H9 (cell line): ENCODE measurements around the gene SLC2A4. TPM values are rescaled to one million over a fixed set of nuclear protein-coding genes. Genes with fewer than 3 reads are reported as not detected.

ENCODE experiments used
- DNase-seq: peaks from one replicate; pipeline ENCODE4 v3.0.0-alpha.2; 2017
- H2AFZ ChIP-seq: one replicate; pipeline ENCODE4 v1.6.1; 2013; ENCODE audit warnings: mild to moderate bottlenecking, low read length, control low read depth, moderate library complexity
- H2AK5ac ChIP-seq: 2 replicates; pipeline ENCODE4 v1.6.1; 2013; ENCODE audit warnings: low read length, control low read depth, mixed read lengths; ENCODE audit not compliant: insufficient read length
- H2BK120ac ChIP-seq: one replicate; pipeline ENCODE4 v1.6.1; 2013; ENCODE audit warnings: low read depth, mild to moderate bottlenecking, low read length, control low read depth, inconsistent platforms; ENCODE audit not compliant: poor library complexity, severe bottlenecking
- H2BK12ac ChIP-seq: 2 replicates; pipeline ENCODE4 v1.6.1; 2013; ENCODE audit warnings: low read length, control low read depth, mixed read lengths, low read depth; ENCODE audit not compliant: insufficient read length
- H2BK15ac ChIP-seq: 2 replicates; pipeline ENCODE4 v1.6.1; 2013; ENCODE audit warnings: low read depth, low read length, control low read depth
- H2BK20ac ChIP-seq: one replicate; pipeline ENCODE4 v1.6.1; 2013; ENCODE audit warnings: low read depth, mild to moderate bottlenecking, low read length, control low read depth, inconsistent platforms; ENCODE audit not compliant: poor library complexity, severe bottlenecking
- H2BK5ac ChIP-seq: 2 replicates; pipeline ENCODE4 v1.6.1; 2013; ENCODE audit warnings: low read length, control low read depth, mixed read lengths; ENCODE audit not compliant: insufficient read length
- H3K14ac ChIP-seq: 2 replicates; pipeline ENCODE4 v1.6.1; 2013; ENCODE audit warnings: low read length, control low read depth; ENCODE audit not compliant: insufficient read depth
- H3K18ac ChIP-seq: 2 replicates; pipeline ENCODE4 v1.6.1; 2013; ENCODE audit warnings: low read depth, mild to moderate bottlenecking, mixed read lengths, low read length, control low read depth; ENCODE audit not compliant: insufficient read length
- H3K23ac ChIP-seq: 2 replicates; pipeline ENCODE4 v1.6.1; 2013; ENCODE audit warnings: low read length, control low read depth, mixed read lengths, low read depth; ENCODE audit not compliant: insufficient read length
- H3K23me2 ChIP-seq: 2 replicates; pipeline ENCODE4 v1.6.1; 2013; ENCODE audit warnings: low read depth, mild to moderate bottlenecking, mixed read lengths, low read length, control low read depth; ENCODE audit not compliant: insufficient read length, poor library complexity, severe bottlenecking
- H3K27ac ChIP-seq: 2 replicates; pipeline ENCODE4 v1.5.1; 2013; ENCODE audit warnings: low read length, control low read depth, mixed read lengths, low read depth; ENCODE audit not compliant: insufficient read length
- H3K27me3 ChIP-seq: 2 replicates; pipeline ENCODE4 v1.6.1; 2013; ENCODE audit warnings: low read length, control low read depth, inconsistent platforms; ENCODE audit not compliant: insufficient read depth
- H3K4ac ChIP-seq: 2 replicates; pipeline ENCODE4 v1.6.1; 2013; ENCODE audit warnings: low read depth, mild to moderate bottlenecking, control low read depth, inconsistent platforms, low read length, moderate library complexity
- H3K4me1 ChIP-seq: 2 replicates; pipeline ENCODE4 v1.6.1; 2013; ENCODE audit warnings: low read length, control low read depth, inconsistent platforms; ENCODE audit not compliant: insufficient read depth
- H3K4me2 ChIP-seq: 2 replicates; pipeline ENCODE4 v1.6.1; 2013; ENCODE audit warnings: low read length, control low read depth, mixed read lengths; ENCODE audit not compliant: insufficient read length, insufficient read depth
- H3K56ac ChIP-seq: 2 replicates; pipeline ENCODE4 v1.6.1; 2013; ENCODE audit warnings: low read depth, mild to moderate bottlenecking, mixed read lengths, low read length, control low read depth; ENCODE audit not compliant: insufficient read length
- H3K79me1 ChIP-seq: 2 replicates; pipeline ENCODE4 v1.6.1; 2013; ENCODE audit warnings: low read depth, mild to moderate bottlenecking, moderate library complexity, low read length, control low read depth, inconsistent platforms; ENCODE audit not compliant: insufficient read depth, poor library complexity, severe bottlenecking
- H3K79me2 ChIP-seq: 2 replicates; pipeline ENCODE4 v1.6.1; 2013; ENCODE audit warnings: low read length, control low read depth, inconsistent platforms; ENCODE audit not compliant: insufficient read depth
- H3K9ac ChIP-seq: 2 replicates; pipeline ENCODE4 v1.6.1; 2013; ENCODE audit warnings: low read length, control low read depth, mixed read lengths; ENCODE audit not compliant: insufficient read length; ENCODE audit errors: extremely low read depth
- H3K9me3 ChIP-seq: one replicate; pipeline ENCODE4 v1.6.1; 2013; ENCODE audit warnings: low read depth, low read length, inconsistent platforms; ENCODE audit not compliant: control insufficient read depth
- H3T11ph ChIP-seq: one replicate; pipeline ENCODE4 v1.6.1; 2013; ENCODE audit warnings: mild to moderate bottlenecking, low read length, control low read depth, inconsistent platforms
- H4K20me1 ChIP-seq: one replicate; pipeline ENCODE4 v1.6.1; 2013; ENCODE audit not compliant: control insufficient read depth, insufficient read length, insufficient read depth
- H4K5ac ChIP-seq: 2 replicates; pipeline ENCODE4 v1.6.1; 2013; ENCODE audit warnings: low read depth, mild to moderate bottlenecking, mixed read lengths, low read length, control low read depth; ENCODE audit not compliant: insufficient read length
- H4K8ac ChIP-seq: replicated peaks from 2 replicates; pipeline ENCODE4 v1.6.1; 2013; ENCODE audit warnings: low read length, control low read depth, mixed read lengths, low read depth; ENCODE audit not compliant: insufficient read length
- H4K91ac ChIP-seq: 2 replicates; pipeline ENCODE4 v1.6.1; 2013; ENCODE audit warnings: low read depth, mild to moderate bottlenecking, moderate library complexity, mixed read lengths, low read length, control low read depth; ENCODE audit not compliant: insufficient read length
- H3K27ac Mint-ChIP-seq, 3 experiments: 2 replicates in 2 of 3; 3 replicates in 1 of 3; pipeline ENCODE4 v1.8.0; 2020 to 2021; ENCODE audit warnings: mixed read lengths in 3 of 3, mild to moderate bottlenecking in 1 of 3, moderate library complexity in 1 of 3
- H3K27me3 Mint-ChIP-seq: 2 replicates; pipeline ENCODE4 v1.8.0; 2021; ENCODE audit warnings: low read depth, mild to moderate bottlenecking, moderate library complexity, mixed read lengths
- H3K36me3 Mint-ChIP-seq, 3 experiments: 2 replicates in 2 of 3; 3 replicates in 1 of 3; pipeline ENCODE4 v1.8.0; 2020 to 2021; ENCODE audit warnings: low read depth in 3 of 3, mixed read lengths in 3 of 3; ENCODE audit not compliant: insufficient read depth in 1 of 3
- H3K4me1 Mint-ChIP-seq, 2 experiments: 2 replicates each; pipeline ENCODE4 v1.8.0; 2020; ENCODE audit warnings: mixed read lengths in 2 of 2
- H3K4me3 Mint-ChIP-seq, 2 experiments: 2 replicates in 1 of 2; 3 replicates in 1 of 2; pipeline ENCODE4 v1.8.0; 2020 to 2021; ENCODE audit warnings: mild to moderate bottlenecking in 2 of 2, mixed read lengths in 2 of 2, moderate library complexity in 1 of 2
- H3K9me3 Mint-ChIP-seq, 2 experiments: 2 replicates in 1 of 2; 3 replicates in 1 of 2; pipeline ENCODE4 v1.8.0; 2020; ENCODE audit warnings: mild to moderate bottlenecking in 2 of 2, mixed read lengths in 2 of 2, moderate library complexity in 1 of 2
- WGBS: extraction: QIAGEN DNeasy Blood & Tissue Kit; methylation state at CpG from one replicate; pipeline ENCODE4 v1.1.7; 2013; ENCODE audit warnings: missing lambda C conversion rate, low lambda C conversion rate, mixed read lengths; ENCODE audit not compliant: insufficient read length; ENCODE audit errors: extremely low coverage; 5-methylcytosine and 5-hydroxymethylcytosine counted together
- total RNA-seq: library from RNA; stranded (reverse); gene quantifications from 2 replicates; pipeline ENCODE4 v1.2.1, GENCODE V29; 2021
- TF ChIP-seq, protein P1 (sequence below): fragments of 200-600 bp; sonication (generic); conservative IDR thresholded peaks from 3 replicates; pipeline ENCODE4 v1.8.0; 2021; ENCODE audit warnings: antibody characterized with exemption, mild to moderate bottlenecking

Gene SLC2A4
- total RNA-seq, 1 experiment from 2014 or later, result 4.4 TPM

DNA sequence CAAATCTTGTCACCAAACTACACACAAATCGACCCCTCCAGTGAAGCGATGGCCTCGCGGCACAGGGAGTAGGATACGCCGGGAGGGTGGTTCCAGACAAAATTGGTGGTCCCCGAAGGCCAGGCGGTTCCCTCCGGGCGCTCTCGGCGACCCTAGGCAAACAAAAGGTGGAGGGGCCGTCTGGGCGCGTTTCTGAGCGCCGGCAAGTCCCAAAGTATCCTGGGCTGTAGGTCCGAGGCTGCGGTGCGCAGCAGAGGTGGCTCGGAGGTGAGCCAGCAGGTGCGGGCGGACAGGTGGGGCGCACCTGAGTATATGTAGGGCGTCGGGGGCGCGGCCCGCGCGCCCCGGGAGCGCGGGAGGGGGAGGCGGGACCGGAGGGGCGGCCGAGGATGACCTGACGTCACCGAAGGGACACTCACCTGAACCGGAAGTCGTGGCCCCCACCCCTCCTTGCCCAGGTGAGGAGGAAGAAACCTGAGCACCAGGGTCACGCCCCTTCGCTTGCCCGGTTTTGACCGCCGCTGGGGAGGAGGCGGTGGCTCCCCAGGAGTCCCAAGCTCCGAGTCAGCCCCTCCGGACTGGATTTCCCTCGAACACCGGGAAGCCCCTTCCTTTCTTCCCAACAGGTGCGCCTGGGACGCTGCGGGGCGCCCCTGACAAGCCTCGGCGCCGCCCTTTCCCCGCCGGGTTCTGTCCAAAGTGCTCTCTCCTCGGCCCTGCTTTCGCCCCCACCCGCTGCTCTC is 19.2 kb upstream of the SLC2A4 start, which contains the start of gene CLDN7:
CLDN7 (minus strand) TSS at position 287 of the 743 bp plus-strand sequence. CDS start 435 bp downstream, outside the sequence.
- H3K36me3 Mint-ChIP-seq, result peaks cover 3 to 30% (median 27%) of the 10 kb centered on the region in 3 experiments
- peaks cover 2% of the 10 kb centered on the region; the same call in 1 of the 2 replicates for H3K27me3 Mint-ChIP-seq
- Histone ChIP-seq H3K79me1 (no peaks in the 10 kb centered on the region), H3K79me2 (peaks cover 7% of the 10 kb centered on the region; the same call in 1 of the 2 replicates), H3T11ph (no peak within 1 kb of the TSS), H4K20me1 (no peaks in the 10 kb centered on the region), H3K9ac (peak within 1 kb of the TSS; percentile 95), H4K5ac (peak within 1 kb of the TSS; percentile 37), H3K23ac (no peak within 1 kb of the TSS), H3K4me2 (peak within 1 kb of the TSS; percentile 76), H3K56ac (no peak within 1 kb of the TSS), H3K9me3 (no peaks in the 10 kb centered on the region), H4K91ac (peak within 1 kb of the TSS; percentile 95), H3K14ac (peak within 1 kb of the TSS; percentile 98), H3K23me2 (peaks cover 25% of the 10 kb centered on the region), H2BK120ac (peak within 1 kb of the TSS; percentile 39), H2BK5ac (peak within 1 kb of the TSS; percentile 31), H3K18ac (peak within 1 kb of the TSS; percentile 98), H3K4ac (peak within 1 kb of the TSS; percentile 91; the same call in 1 of the 2 replicates), H3K27me3 (no peaks in the 10 kb centered on the region), H2BK20ac (no peak within 1 kb of the TSS), H3K27ac (peak within 1 kb of the TSS; percentile 55), H3K4me1 (peaks cover 4% of the 10 kb centered on the region; the same call in 1 of the 2 replicates), H2BK12ac (peak within 1 kb of the TSS; percentile 84), H2AFZ (no peak within 1 kb of the TSS), H2BK15ac (no peak within 1 kb of the TSS), H2AK5ac (no peak within 1 kb of the TSS), H4K8ac (peak within 1 kb of the TSS; percentile 25)
- H3K4me1 Mint-ChIP-seq, result peaks cover 32 to 48% of the 10 kb centered on the region in 2 experiments
- H3K9me3 Mint-ChIP-seq, result peaks cover 0 to 4% of the 10 kb centered on the region in 2 experiments; a peak in 1 of 5 replicates
- peak; percentile 99 for DNase-seq
- peak within 1 kb of the TSS; percentile 96 to 100 (median 99) for H3K27ac Mint-ChIP-seq
- WGBS, result no CpG with 5 or more reads among the region's 64 CpGs
- TF ChIP-seq, protein P1, sequence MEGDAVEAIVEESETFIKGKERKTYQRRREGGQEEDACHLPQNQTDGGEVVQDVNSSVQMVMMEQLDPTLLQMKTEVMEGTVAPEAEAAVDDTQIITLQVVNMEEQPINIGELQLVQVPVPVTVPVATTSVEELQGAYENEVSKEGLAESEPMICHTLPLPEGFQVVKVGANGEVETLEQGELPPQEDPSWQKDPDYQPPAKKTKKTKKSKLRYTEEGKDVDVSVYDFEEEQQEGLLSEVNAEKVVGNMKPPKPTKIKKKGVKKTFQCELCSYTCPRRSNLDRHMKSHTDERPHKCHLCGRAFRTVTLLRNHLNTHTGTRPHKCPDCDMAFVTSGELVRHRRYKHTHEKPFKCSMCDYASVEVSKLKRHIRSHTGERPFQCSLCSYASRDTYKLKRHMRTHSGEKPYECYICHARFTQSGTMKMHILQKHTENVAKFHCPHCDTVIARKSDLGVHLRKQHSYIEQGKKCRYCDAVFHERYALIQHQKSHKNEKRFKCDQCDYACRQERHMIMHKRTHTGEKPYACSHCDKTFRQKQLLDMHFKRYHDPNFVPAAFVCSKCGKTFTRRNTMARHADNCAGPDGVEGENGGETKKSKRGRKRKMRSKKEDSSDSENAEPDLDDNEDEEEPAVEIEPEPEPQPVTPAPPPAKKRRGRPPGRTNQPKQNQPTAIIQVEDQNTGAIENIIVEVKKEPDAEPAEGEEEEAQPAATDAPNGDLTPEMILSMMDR, result peak; percentile 49; the same call in 2 of the 3 replicates
- peak within 1 kb of the TSS; percentile 86 to 93 for H3K4me3 Mint-ChIP-seq
